22Rv1 (cell line): ENCODE measurements around the gene FANCM.

Experiments used
- ZFX ChIP-seq: fragments of 450-650 bp; IDR thresholded peaks from 2 replicates; pipeline ENCODE4 v1.6.1; 2017; ENCODE audit warnings: antibody characterized with exemption, borderline replicate concordance
- TF ChIP-seq, protein P1 (sequence below): fragments of 450-650 bp; IDR thresholded peaks from 2 replicates; pipeline ENCODE4 v1.5.1; 2017; ENCODE audit warnings: mild to moderate bottlenecking

DNA sequence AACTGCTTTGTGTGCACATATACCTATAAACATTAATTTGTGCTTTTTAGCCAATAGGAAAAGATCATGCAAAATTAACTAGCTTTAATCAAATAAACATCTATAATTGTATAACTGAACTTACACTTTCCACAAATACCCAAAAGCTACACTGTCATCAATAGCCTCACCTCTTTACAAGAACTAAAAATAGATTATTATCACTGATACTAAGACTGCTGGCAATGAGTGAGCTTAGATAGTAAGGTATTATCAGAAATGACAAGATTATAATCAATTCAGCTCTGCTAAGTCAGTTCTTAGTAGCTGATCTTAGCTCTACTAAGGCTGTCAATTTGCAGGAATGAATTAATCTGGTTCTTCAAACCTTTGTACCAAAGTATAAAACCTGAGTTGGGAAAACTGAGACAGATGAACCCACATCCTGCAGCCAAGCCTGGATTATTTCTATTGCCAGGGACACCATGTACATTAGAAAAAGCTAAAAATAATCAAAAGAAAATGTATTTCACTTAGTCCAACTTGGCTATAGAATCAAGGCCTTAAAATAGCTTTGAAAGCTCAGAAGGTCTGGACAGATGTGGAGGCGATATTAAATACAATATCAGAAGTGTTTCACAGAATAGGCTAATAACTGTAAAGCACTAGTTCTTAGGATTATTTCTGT, 6.6 kb upstream of the FANCM start:
- TF ChIP-seq, protein P1, sequence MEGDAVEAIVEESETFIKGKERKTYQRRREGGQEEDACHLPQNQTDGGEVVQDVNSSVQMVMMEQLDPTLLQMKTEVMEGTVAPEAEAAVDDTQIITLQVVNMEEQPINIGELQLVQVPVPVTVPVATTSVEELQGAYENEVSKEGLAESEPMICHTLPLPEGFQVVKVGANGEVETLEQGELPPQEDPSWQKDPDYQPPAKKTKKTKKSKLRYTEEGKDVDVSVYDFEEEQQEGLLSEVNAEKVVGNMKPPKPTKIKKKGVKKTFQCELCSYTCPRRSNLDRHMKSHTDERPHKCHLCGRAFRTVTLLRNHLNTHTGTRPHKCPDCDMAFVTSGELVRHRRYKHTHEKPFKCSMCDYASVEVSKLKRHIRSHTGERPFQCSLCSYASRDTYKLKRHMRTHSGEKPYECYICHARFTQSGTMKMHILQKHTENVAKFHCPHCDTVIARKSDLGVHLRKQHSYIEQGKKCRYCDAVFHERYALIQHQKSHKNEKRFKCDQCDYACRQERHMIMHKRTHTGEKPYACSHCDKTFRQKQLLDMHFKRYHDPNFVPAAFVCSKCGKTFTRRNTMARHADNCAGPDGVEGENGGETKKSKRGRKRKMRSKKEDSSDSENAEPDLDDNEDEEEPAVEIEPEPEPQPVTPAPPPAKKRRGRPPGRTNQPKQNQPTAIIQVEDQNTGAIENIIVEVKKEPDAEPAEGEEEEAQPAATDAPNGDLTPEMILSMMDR: no peak
- TF ChIP-seq ZFX: no peak
